SH-SY5Y (cell line): Measurements from ENCODE around the gene HYAL2.

Source experiments
- GATA2 ChIP-seq: IDR thresholded peaks from 2 replicates; pipeline ENCODE4 v1.6.1; 2011; ENCODE audit warnings: mild to moderate bottlenecking, low read depth, low read length
- GATA3 ChIP-seq: IDR thresholded peaks from 2 replicates; pipeline ENCODE4 v1.6.1; 2011; ENCODE audit warnings: low read depth, mild to moderate bottlenecking, low read length, moderate library complexity

The HYAL2 gene

GRCh38 chr3:50317300-50317699 is 5.2 kb downstream of the HYAL2 start:
- no peak for TF ChIP-seq GATA2

DNA sequence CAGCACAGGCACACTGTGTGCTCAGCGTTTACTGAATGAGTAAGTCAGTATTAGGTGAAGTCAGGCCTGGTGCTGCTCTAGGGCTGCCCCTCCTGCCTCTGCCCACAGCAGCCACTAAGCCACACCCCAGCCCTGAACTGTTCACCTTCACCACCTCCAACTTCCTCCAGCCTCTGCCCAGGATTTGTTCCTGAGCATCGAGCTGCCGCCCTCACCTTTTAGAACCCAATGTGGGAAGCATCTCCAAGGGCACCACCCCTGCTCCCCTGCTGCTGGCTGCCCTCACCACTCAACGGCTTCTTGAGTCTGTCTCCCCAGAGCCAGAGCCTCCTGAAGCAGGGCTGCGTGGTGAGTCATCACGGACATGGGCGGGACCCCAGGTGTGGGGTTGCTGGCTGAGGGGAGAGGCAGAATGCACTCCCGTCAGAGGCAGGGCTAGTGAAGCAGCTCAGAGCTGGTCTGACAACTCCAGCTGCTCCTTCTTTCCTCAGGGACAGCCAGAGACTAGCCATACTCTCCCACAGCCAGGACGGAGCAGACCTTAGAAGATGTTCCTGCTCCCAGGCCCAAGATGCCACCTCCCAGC is 5.8 kb downstream of the HYAL2 start:
- no peak for TF ChIP-seq GATA2

DNA sequence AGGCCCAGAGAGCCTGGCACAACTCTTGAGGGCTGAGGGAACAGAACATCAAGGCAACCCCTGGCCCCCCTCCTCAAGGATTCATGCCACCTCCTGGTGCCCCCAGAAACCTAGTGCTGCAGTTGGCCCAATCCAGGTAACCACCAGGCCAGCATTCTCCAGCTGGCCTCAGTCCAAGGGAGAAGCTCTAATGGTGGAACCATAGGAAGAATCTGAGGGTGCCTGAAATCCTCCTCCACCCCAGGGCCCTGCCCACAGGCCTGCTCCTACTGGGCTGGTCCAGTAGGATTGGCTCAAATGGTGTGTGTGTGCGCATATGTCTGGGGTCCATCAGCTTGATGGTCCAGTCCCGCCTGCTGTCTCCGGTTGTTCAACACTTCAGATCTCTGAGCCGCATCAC is 7.7 kb downstream of the HYAL2 start:
- TF ChIP-seq GATA2 (no peak), GATA3 (no peak)

GRCh38 chr3:50314342-50314741 is 8.2 kb downstream of the HYAL2 start:
- TF ChIP-seq GATA3 (no peak), GATA2 (no peak)

DNA sequence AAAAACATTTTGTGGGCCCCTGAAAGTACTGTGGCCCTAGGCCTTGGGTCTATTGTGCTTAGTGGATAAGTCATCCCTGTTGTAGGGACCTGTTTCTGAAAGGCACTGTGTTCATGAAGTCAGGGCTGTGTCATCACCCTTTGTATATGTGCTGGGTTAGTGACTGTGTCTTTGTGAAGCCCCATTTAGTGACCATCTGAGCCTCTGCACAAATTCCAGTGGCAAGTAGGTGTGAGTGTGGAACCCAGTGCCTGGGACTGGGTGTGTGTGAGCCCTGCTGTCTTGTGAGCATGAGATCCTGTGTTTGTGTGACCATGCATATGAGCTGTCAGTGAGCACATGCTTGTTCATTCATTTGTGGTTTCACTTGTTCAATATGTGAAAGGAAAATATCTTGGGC is 17.9 kb downstream of the HYAL2 start:
- TF ChIP-seq GATA3 (no peak), GATA2 (no peak)

DNA sequence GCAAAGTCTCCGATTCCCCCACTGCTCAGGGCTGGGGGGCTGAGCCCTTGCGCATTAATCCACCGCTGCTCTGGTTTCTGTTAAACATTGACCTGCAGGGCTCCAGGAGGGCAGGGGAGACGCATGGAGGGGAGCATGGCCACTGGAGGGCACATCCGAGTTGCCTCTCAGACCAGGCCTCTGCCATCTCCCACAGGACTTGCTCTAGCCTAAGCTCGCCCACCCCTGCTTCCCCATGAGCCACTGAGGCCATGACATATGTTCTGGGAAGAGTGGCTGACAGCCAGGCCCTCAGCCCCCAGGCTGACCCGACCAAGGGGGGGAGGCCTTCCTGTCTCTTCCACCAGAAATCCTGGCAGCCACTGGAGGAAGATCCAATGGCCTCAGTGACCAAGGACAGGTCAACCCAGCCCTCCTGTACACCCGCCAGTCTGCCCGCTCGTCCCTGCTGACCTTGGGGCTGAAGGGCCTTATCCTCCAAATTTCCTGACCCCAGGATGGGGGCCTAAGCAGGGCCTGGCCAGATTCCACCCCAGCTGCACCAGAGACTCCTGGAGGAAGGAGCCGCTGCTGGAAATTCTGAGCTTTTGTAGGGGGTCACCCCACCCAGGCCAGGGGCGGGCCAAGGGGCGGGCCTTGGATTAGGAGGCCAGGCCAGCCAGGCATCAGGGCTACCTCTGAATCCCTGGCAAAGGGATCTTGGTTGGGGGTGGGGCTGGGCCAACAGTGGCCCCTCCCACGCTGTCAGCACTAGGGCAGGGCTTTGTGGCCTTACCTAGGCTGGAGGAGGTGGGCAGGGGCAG is 19.3 kb downstream of the HYAL2 start, which contains the start of gene HYAL1:
TSS of gene HYAL1 (minus strand) at position 562 of the 803 bp plus-strand sequence. CDS start 618 bp downstream, outside the sequence.
- TF ChIP-seq GATA3 = no peak
- TF ChIP-seq GATA2 = no peak

DNA sequence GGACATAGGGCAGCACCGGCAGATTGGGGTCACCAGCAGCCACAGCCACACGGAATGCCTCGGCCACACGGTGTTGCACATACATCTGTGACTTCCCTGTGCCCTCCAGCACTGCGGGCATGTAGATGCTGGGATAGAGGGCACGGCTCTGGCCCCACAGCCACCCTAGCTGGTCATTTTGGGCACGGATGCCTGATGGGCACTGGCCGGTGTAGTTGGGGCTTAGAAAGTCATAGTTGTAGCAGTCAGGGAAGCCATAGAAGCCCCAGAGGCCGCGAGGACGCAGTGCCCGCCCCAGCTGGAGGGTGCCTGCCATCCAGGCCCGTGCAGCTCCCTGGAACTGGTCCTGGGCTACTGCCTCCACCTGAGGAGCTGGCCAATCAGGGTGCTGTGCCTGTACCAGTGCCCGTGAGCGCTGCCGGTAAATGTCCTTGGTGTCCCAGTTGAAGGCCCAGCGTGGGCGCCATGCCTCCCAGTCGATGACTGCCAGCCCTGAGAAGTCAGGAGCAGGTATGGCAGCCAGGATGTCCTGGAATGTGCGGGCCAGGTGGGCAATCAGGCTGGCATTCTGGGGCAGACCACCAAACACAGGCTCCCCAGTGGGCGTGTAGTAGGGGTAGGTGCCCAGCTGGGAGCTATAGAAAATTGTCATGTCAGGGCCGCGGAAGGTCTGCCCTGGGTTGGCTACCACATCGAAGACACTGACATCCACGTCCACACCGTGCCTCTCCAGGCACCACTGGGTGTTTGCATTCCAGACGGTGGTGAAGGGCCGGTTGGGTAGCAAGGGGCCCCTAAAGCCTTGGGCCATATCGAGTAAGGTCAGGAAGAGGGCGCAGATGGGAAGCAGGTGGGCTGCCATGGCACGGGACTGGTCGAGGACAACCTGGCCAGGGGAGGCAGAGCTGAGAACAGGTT is 20.2 kb downstream of the HYAL2 start:
- TF ChIP-seq GATA2 (no peak), GATA3 (no peak)

DNA sequence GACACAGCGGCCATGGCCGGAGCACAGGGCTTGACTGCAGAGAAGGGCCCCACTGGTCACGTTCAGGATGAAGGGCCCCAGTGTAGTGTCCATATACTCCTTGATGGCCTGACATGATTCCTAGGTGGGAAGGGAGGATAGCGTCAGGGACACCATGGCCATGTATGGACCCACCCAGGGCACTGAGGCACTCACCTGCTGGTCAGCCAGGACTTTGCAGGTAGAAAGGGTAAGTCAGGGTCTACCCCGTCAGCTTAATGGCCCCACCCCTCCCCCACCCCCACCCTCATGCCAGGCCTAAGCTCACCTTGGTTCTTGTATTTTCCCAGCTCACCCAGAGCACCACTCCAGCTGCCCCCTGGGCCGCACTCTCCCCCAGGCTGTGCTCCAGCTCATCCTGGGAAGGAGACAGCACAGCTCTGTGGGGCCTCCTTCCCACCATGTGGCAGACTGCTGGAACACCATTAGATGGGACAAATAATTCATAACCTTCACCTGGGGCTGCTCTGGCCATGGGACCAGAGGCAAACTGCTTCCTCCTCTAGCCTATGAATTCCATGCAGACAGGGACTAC is 21.8 kb downstream of the HYAL2 start:
- no peak for TF ChIP-seq GATA2
- TF ChIP-seq GATA3 = no peak

DNA sequence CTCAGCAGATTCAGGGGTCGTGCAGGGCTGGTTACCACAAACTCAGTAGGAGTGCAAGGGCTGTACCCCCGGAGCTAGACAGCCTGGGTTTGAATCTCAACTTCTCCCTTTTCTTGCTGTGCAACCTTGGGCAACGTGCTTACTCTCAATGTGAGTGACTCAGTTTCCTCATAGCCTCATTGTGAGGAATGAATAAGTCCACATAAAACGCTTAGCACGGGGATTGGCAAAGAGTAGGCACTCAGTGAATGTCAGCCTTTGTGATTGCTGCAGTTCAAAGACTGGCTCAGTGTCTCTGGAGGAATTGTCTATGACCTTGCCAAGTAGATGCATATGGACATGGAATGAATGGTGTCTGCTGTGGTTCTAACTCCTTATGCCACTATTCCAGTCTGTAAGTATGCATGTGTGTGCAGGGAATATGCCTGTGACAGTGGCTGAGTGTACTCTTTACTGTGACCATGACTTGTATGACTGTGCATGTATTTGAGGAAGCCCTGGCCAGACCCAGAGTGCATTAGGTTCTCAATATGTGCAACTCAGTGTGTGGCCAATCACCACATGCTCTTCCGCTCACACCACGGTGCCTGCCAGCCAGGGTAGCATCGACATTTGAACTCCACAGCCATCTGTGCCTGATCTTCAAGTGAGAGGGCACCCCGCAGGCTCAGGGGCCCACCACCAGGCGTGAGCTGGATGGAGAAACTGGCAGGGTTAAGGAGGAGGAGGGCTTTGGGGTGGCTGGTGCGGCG is 22.4 kb downstream of the HYAL2 start:
- TF ChIP-seq GATA2 (no peak), GATA3 (no peak)

- TF ChIP-seq GATA2 (no peak), GATA3 (no peak)
Measured at GRCh38 chr3:50299638-50299928, 23.0 kb downstream of the HYAL2 start.

GRCh38 chr3:50298836-50299637 is 23.5 kb downstream of the HYAL2 start, which contains the start of the genes HYAL3 and NAA80:
Gene HYAL3, minus strand, starts transcription at chr3:50299405. Its CDS starts 3,803 bp downstream, at chr3:50295602.
Gene NAA80, minus strand, starts transcription at chr3:50299405. Its CDS starts 1,942 bp downstream, at chr3:50297463.
- TF ChIP-seq GATA2 (no peak), GATA3 (no peak)

GRCh38 chr3:50297896-50298725 is 24.4 kb downstream of the HYAL2 start:
- TF ChIP-seq GATA3 = no peak
- TF ChIP-seq GATA2 = no peak

GRCh38 chr3:50297384-50297775 is 25.2 kb downstream of the HYAL2 start:
- TF ChIP-seq GATA2 (no peak), GATA3 (no peak)
